Activated naive CD4-positive, alpha-beta T cell treated with anti-CD3 and anti-CD28 coated beads, Interleukin-2, amount 50 U/mL, for 16 hours (primary cell): Measurements from ENCODE around the gene ADIPOR2.

Experiments
- DNase-seq: peaks from one replicate; pipeline ENCODE4 v3.0.0-alpha.2; 2020

The ADIPOR2 gene

GRCh38 chr12:1834186-1834925, 143.5 kb downstream of the ADIPOR2 start:
- no peak for DNase-seq

- no peak for DNase-seq
These were observed 144.6 kb downstream of the ADIPOR2 start for GRCh38 chr12:1835211-1836131.

GRCh38 chr12:1836241-1836803, 145.5 kb downstream of the ADIPOR2 start:
- no peak for DNase-seq

- DNase-seq: no peak
These were observed 146.1 kb downstream of the ADIPOR2 start for GRCh38 chr12:1836854-1837421.

- no peak for DNase-seq
These were observed 146.8 kb downstream of the ADIPOR2 start for GRCh38 chr12:1837541-1838204.
